Stimulated activated naive CD8-positive, alpha-beta T cell treated with anti-CD3 and anti-CD28 coated beads, Interleukin-15, Interleukin-2, amounts not matched to agents 100 ng/mL and 50 ng/mL, for 24 hours (primary cell): Measurements from ENCODE around the gene TMPRSS11F.
"Not testable (repeated sequence)": the region's sequence is repeated elsewhere in the genome, so short reads cannot be mapped to it uniquely, and the experiment has no call there.

Experiments used
- H3K27ac Mint-ChIP-seq: one replicate; pipeline ENCODE4 v1.8.0; 2021; ENCODE audit warnings: mild to moderate bottlenecking, mixed read lengths
- H3K27me3 Mint-ChIP-seq: one replicate; pipeline ENCODE4 v1.8.0; 2021; ENCODE audit warnings: mixed read lengths
- H3K36me3 Mint-ChIP-seq: one replicate; pipeline ENCODE4 v1.8.0; 2021; ENCODE audit warnings: low read depth, mixed read lengths
- H3K4me1 Mint-ChIP-seq: one replicate; pipeline ENCODE4 v1.8.0; 2021; ENCODE audit warnings: low read depth, mixed read lengths
- H3K4me3 Mint-ChIP-seq: one replicate; pipeline ENCODE4 v1.8.0; 2021; ENCODE audit warnings: mild to moderate bottlenecking, mixed read lengths
- H3K9me3 Mint-ChIP-seq: one replicate; pipeline ENCODE4 v1.8.0; 2021; ENCODE audit warnings: mixed read lengths

TMPRSS11F gene

DNA sequence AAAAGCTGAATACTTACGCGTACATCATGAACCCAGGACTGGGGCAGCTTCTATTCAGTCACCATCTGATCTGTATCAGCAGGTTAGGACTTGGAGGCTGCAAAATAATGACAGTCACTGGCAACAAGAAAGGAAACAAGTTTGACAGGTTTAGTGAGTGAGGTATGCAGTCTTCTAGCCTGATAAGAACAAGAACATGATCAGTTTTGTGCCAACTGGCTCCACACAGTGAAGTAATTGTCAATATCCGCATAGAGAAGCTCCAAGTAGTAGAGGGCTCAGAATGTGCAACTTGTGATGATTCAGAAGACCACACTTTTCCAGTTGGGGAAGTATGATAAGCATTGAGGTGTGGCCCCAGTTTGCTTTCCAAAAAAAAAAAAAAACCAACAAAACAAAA, at the start of gene TMPRSS11F:
Gene TMPRSS11F, minus strand, starts transcription at position 77 of the 400 bp plus-strand sequence. Its CDS starts 49 bp downstream, at position 28.
- Mint-ChIP-seq H3K27ac (no peak within 1 kb of the TSS), H3K9me3 (peaks cover 7% of the 10 kb centered on the region), H3K4me3 (no peak within 1 kb of the TSS), H3K36me3 (no peaks in the 10 kb centered on the region), H3K27me3 (no peaks in the 10 kb centered on the region), H3K4me1 (no peaks in the 10 kb centered on the region)

GRCh38 chr4:68176904-68177303, 47.2 kb upstream of the TMPRSS11F start:
- Mint-ChIP-seq H3K36me3 (no peaks in the 10 kb centered on the region), H3K9me3 (no peaks in the 10 kb centered on the region), H3K27ac (no peak overlapping the region), H3K4me1 (no peaks in the 10 kb centered on the region), H3K4me3 (no peak overlapping the region), H3K27me3 (peaks cover 15% of the 10 kb centered on the region)

DNA sequence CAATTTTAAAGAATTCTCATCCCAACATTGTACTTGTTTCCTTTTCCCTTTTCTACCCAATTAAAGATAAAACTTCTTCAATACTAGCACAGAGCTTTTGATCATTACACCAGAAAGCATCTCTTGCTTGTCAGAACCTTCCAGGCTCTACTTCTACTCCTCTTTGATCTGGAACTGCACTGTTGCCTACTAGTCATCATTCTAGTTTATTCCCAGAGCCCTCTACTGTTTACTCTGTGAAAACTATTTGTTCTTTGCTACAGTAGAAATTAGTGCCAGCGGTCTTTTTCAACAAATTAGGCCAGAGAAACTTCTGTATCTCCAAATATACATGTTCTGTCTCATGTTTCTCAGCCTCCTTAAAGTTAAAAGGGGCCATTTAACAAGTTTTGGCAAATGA, 46.8 kb upstream of the TMPRSS11F start:
- no peak overlapping the region for H3K27ac Mint-ChIP-seq
- H3K4me1 Mint-ChIP-seq: no peaks in the 10 kb centered on the region
- peaks cover 15% of the 10 kb centered on the region for H3K27me3 Mint-ChIP-seq
- H3K36me3 Mint-ChIP-seq: no peaks in the 10 kb centered on the region
- no peaks in the 10 kb centered on the region for H3K9me3 Mint-ChIP-seq
- no peak overlapping the region for H3K4me3 Mint-ChIP-seq

GRCh38 chr4:68175562-68176155, 46.0 kb upstream of the TMPRSS11F start:
- no peaks in the 10 kb centered on the region for H3K36me3 Mint-ChIP-seq
- no peaks in the 10 kb centered on the region for H3K4me1 Mint-ChIP-seq
- H3K9me3 Mint-ChIP-seq: no peaks in the 10 kb centered on the region
- H3K4me3 Mint-ChIP-seq: no peak overlapping the region
- H3K27me3 Mint-ChIP-seq: peaks cover 15% of the 10 kb centered on the region
- H3K27ac Mint-ChIP-seq: no peak overlapping the region

DNA sequence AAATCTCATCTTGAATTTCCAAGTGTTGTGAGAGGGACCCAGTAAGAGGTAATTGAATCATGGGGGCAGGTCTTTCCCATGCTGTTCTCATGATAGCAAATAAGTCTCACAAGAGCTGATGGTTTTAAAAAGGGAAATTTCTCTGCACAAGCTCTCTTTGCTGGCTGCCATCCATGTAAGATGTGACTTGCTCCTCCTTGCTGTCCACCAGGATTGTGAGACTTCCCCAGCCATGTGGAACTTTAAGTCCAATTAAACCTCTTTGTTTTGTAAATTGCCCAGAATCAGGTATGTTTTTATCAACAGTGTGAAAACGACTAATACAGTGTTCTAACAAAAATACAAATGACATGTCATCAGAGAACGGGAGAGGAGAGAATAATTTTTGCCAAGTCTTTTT, 44.7 kb upstream of the TMPRSS11F start:
- not testable (repeated sequence) for H3K4me3 Mint-ChIP-seq, H3K27ac Mint-ChIP-seq, H3K9me3 Mint-ChIP-seq, H3K4me1 Mint-ChIP-seq, H3K36me3 Mint-ChIP-seq
- H3K27me3 Mint-ChIP-seq: peaks cover 19% of the 10 kb centered on the region

- H3K4me1 Mint-ChIP-seq, H3K9me3 Mint-ChIP-seq, H3K4me3 Mint-ChIP-seq, H3K36me3 Mint-ChIP-seq, H3K27ac Mint-ChIP-seq: not testable (repeated sequence)
- peaks cover 19% of the 10 kb centered on the region for H3K27me3 Mint-ChIP-seq
Observed at GRCh38 chr4:68172147-68172546, 42.5 kb upstream of the TMPRSS11F start.

- Mint-ChIP-seq H3K4me1 (no peaks in the 10 kb centered on the region), H3K27me3 (peaks cover 16% of the 10 kb centered on the region), H3K4me3 (no peak overlapping the region), H3K36me3 (no peaks in the 10 kb centered on the region), H3K27ac (no peak overlapping the region), H3K9me3 (no peaks in the 10 kb centered on the region)
Observed at GRCh38 chr4:68167706-68168105, 38.0 kb upstream of the TMPRSS11F start.

- Mint-ChIP-seq H3K4me3 (no peak overlapping the region), H3K4me1 (no peaks in the 10 kb centered on the region), H3K27me3 (peaks cover 16% of the 10 kb centered on the region), H3K27ac (no peak overlapping the region), H3K9me3 (no peaks in the 10 kb centered on the region), H3K36me3 (no peaks in the 10 kb centered on the region)
Observed at GRCh38 chr4:68167166-68167565, 37.5 kb upstream of the TMPRSS11F start.

GRCh38 chr4:68163754-68164153, 34.1 kb upstream of the TMPRSS11F start:
- Mint-ChIP-seq H3K4me1 (no peaks in the 10 kb centered on the region), H3K36me3 (no peaks in the 10 kb centered on the region), H3K27ac (no peak overlapping the region)

GRCh38 chr4:68162196-68162595, 32.5 kb upstream of the TMPRSS11F start:
- Mint-ChIP-seq H3K4me1 (no peaks in the 10 kb centered on the region), H3K36me3 (no peaks in the 10 kb centered on the region), H3K27me3 (peaks cover 19% of the 10 kb centered on the region), H3K4me3 (no peak overlapping the region), H3K9me3 (no peaks in the 10 kb centered on the region), H3K27ac (no peak overlapping the region)

More at GRCh38 chr4:68163754-68164153, 34.1 kb upstream of the TMPRSS11F start:
- H3K27me3 Mint-ChIP-seq: peaks cover 23% of the 10 kb centered on the region
- H3K9me3 Mint-ChIP-seq: no peaks in the 10 kb centered on the region
- H3K4me3 Mint-ChIP-seq: no peak overlapping the region

- peaks cover 5% of the 10 kb centered on the region for H3K27me3 Mint-ChIP-seq
- H3K27ac Mint-ChIP-seq: no peak overlapping the region
- peaks cover 3% of the 10 kb centered on the region for H3K9me3 Mint-ChIP-seq
- H3K4me1 Mint-ChIP-seq: no peaks in the 10 kb centered on the region
- H3K4me3 Mint-ChIP-seq: no peak overlapping the region
- H3K36me3 Mint-ChIP-seq: no peaks in the 10 kb centered on the region
Observed at GRCh38 chr4:68152411-68152810, 22.7 kb upstream of the TMPRSS11F start.

DNA sequence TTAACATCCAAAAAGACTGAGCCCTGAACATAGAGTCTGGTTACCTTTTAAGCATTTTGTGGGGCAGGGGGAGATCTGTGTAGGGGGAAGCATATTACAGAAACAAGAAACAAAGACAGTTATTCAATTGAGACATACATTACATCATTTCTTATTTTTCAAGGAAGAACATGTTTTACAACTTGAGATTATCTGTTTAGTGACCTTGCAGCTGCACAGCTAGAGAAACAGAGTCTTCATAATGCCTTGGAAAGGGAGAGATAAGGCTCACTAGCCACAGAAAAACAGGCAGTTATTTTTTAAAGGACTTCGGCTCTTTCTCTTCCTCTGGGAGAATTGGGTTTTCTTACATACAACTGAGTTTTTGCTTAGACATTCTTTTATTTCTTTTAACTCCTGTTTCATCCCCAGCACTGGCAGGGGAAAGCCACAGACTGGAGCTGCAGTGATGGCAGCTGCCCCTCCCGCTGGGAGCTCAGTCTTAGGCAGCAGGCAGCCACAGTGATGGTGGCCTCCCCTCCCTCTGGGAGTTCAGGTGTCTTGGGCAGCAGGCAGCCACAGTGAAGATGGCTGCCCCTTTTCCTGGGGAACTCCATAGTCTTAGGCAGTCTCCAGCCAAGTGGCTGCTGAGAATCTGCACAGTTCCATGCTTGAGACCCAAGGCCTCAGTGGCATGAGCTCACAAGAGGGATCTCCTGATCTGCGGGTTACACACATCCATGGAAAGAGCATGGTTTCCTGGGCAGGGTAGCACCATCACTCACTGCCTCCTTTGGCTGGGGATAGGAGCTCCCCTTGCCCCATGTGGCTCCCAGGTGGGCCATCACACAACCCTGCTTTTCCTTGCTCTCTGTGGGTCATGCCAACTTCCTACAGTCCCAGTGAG, 19.4 kb upstream of the TMPRSS11F start:
- H3K4me3 Mint-ChIP-seq: no peak overlapping the region
- no peaks in the 10 kb centered on the region for H3K4me1 Mint-ChIP-seq
- no peak overlapping the region for H3K27ac Mint-ChIP-seq
- peaks cover 7% of the 10 kb centered on the region for H3K9me3 Mint-ChIP-seq
- peaks cover 5% of the 10 kb centered on the region for H3K27me3 Mint-ChIP-seq
- H3K36me3 Mint-ChIP-seq: no peaks in the 10 kb centered on the region

GRCh38 chr4:68147079-68147478, 17.4 kb upstream of the TMPRSS11F start:
- H3K4me3 Mint-ChIP-seq: no peak overlapping the region
- H3K36me3 Mint-ChIP-seq: no peaks in the 10 kb centered on the region
- H3K27ac Mint-ChIP-seq: no peak overlapping the region
- H3K27me3 Mint-ChIP-seq: peaks cover 5% of the 10 kb centered on the region
- no peaks in the 10 kb centered on the region for H3K4me1 Mint-ChIP-seq
- H3K9me3 Mint-ChIP-seq: peaks cover 7% of the 10 kb centered on the region

GRCh38 chr4:68145261-68145660, 15.6 kb upstream of the TMPRSS11F start:
- H3K27ac Mint-ChIP-seq: no peak overlapping the region
- H3K27me3 Mint-ChIP-seq: peaks cover 5% of the 10 kb centered on the region
- H3K4me3 Mint-ChIP-seq: no peak overlapping the region
- H3K4me1 Mint-ChIP-seq: no peaks in the 10 kb centered on the region
- peaks cover 7% of the 10 kb centered on the region for H3K9me3 Mint-ChIP-seq
- H3K36me3 Mint-ChIP-seq: no peaks in the 10 kb centered on the region

DNA sequence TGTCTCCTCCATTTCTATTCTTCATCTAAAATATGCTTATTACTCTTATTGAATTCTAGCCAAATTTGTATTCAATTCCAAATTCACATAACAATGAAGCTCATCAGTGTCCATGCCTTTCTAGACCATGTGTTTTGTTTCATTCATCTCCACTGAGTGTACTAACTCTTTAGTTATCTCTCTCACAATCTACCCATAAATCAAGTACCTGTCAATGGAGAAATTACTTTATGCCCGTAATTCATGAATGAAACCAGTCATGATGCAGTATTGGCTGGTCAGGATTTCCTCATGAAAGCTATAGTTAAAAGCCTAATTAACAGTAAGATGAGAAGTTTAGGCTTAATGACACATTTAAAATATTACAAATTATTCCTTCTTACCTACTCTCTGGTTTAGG, 12.2 kb upstream of the TMPRSS11F start:
- Mint-ChIP-seq H3K4me1 (no peaks in the 10 kb centered on the region), H3K27ac (no peak overlapping the region), H3K36me3 (no peaks in the 10 kb centered on the region), H3K27me3 (no peaks in the 10 kb centered on the region), H3K4me3 (no peak overlapping the region), H3K9me3 (peaks cover 3% of the 10 kb centered on the region)
